ENCODE results near the gene IMPA2. TPM values are rescaled to one million over a fixed set of nuclear protein-coding genes. Genes with fewer than 3 reads are reported as not detected.

Gene IMPA2
- total and polyA plus RNA-seq, 2 of the 13 experiments (the other 11 are each of a cell fraction or from before 2014, with no cell fraction given), result 37.8 to 71.8 TPM

- TF ChIP-seq PTBP1 (IDR thresholded peaks at IDR 0.05; ENCODE audit: low read depth, low read length, poor library complexity, severe bottlenecking) (no peak), TCF7 (IDR thresholded peaks at IDR 0.05; ENCODE audit: low read depth) (no peak), MIXL1 (CRISPR knock-in tag; IDR thresholded peaks at IDR 0.05) (no peak), GFI1 (CRISPR knock-in tag; IDR thresholded peaks at IDR 0.05; ENCODE audit: borderline replicate concordance) (no peak), ZNF678 (CRISPR knock-in tag; IDR thresholded peaks at IDR 0.05) (no peak), ZNF230 (CRISPR knock-in tag; IDR thresholded peaks at IDR 0.05) (no peak), ESRRA (CRISPR knock-in tag; IDR thresholded peaks at IDR 0.05; ENCODE audit: low read depth) (no peak), HMGXB3 (CRISPR knock-in tag; IDR thresholded peaks at IDR 0.05; ENCODE audit: borderline replicate concordance) (no peak), ZSCAN30 (CRISPR knock-in tag; IDR thresholded peaks at IDR 0.05) (no peak), ZSCAN22 (CRISPR knock-in tag; IDR thresholded peaks at IDR 0.05) (no peak), EZH2 (conservative IDR thresholded peaks at IDR 0.05; ENCODE audit: low read depth, low read length) (no peak), SP4 (CRISPR knock-in tag; IDR thresholded peaks at IDR 0.05) (no peak), ZNF639 (CRISPR knock-in tag; conservative IDR thresholded peaks at IDR 0.05) (no peak; the same call in 1 of the 2 replicates), ZNF776 (CRISPR knock-in tag; IDR thresholded peaks at IDR 0.05) (no peak), NR2F6 (IDR thresholded peaks at IDR 0.05) (peak; percentile 89), NR2F6 (CRISPR knock-in tag; IDR thresholded peaks at IDR 0.05) (peak; percentile 91), NCOA2 (CRISPR knock-in tag; IDR thresholded peaks at IDR 0.05) (peak; percentile 43; the same call in 1 of the 2 replicates), RBFOX2 (IDR thresholded peaks at IDR 0.05; ENCODE audit: low read depth, low read length) (0 out of 2 replicates have a peak, but pooled peaks have one; percentile 40), ZNF570 (CRISPR knock-in tag; IDR thresholded peaks at IDR 0.05; ENCODE audit: borderline replicate concordance) (no peak), ATF5 (CRISPR knock-in tag; IDR thresholded peaks at IDR 0.05; ENCODE audit: low read depth) (no peak), MNT (IDR thresholded peaks at IDR 0.05) (no peak)
- TF ChIP-seq, protein P1, sequence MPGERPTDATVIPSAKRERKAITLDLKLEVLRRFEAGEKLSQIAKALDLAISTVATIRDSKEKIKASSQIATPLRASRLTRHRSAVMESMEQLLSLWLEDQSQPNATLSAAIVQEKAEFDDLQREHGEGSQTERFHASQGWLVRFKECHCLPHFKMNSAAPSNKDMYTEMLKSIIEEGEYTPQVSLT (CRISPR knock-in tag; IDR thresholded peaks at IDR 0.05; ENCODE audit: borderline replicate concordance, low read depth), result no peak
Observed at GRCh38 chr18:11947214-11948191, 33.8 kb upstream of the IMPA2 start (continued).

Measured in HepG2 (cell line).